Measurements from ENCODE around the gene REXO5. TPM values are rescaled to one million over a fixed set of nuclear protein-coding genes. Genes with fewer than 3 reads are reported as not detected.

Gene REXO5
- total and polyA plus RNA-seq, 10 of the 15 experiments (the other 5 are each of a cell fraction or from before 2014, with no cell fraction given), result 3.8 to 15.5 (median 10.1) TPM

DNA sequence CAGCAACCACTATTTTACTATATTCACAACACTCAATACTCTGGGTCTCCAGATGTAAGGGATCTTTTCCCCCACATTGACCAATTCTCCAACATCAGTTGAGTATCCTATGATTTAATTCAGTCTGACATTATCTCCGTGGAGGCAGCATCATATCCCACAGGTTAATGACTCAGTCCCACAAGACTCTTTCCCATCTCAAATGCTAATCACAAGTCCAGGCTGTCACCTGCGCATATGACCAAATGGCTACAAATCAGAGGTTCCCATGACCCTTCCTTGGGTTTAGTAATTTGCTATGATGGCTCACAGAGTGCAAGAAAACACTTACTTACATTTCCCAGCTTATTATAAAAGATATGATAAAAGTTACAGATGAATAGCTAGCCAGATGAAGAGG, 23.9 kb upstream of the REXO5 start (continued):
- TF ChIP-seq, protein P1, sequence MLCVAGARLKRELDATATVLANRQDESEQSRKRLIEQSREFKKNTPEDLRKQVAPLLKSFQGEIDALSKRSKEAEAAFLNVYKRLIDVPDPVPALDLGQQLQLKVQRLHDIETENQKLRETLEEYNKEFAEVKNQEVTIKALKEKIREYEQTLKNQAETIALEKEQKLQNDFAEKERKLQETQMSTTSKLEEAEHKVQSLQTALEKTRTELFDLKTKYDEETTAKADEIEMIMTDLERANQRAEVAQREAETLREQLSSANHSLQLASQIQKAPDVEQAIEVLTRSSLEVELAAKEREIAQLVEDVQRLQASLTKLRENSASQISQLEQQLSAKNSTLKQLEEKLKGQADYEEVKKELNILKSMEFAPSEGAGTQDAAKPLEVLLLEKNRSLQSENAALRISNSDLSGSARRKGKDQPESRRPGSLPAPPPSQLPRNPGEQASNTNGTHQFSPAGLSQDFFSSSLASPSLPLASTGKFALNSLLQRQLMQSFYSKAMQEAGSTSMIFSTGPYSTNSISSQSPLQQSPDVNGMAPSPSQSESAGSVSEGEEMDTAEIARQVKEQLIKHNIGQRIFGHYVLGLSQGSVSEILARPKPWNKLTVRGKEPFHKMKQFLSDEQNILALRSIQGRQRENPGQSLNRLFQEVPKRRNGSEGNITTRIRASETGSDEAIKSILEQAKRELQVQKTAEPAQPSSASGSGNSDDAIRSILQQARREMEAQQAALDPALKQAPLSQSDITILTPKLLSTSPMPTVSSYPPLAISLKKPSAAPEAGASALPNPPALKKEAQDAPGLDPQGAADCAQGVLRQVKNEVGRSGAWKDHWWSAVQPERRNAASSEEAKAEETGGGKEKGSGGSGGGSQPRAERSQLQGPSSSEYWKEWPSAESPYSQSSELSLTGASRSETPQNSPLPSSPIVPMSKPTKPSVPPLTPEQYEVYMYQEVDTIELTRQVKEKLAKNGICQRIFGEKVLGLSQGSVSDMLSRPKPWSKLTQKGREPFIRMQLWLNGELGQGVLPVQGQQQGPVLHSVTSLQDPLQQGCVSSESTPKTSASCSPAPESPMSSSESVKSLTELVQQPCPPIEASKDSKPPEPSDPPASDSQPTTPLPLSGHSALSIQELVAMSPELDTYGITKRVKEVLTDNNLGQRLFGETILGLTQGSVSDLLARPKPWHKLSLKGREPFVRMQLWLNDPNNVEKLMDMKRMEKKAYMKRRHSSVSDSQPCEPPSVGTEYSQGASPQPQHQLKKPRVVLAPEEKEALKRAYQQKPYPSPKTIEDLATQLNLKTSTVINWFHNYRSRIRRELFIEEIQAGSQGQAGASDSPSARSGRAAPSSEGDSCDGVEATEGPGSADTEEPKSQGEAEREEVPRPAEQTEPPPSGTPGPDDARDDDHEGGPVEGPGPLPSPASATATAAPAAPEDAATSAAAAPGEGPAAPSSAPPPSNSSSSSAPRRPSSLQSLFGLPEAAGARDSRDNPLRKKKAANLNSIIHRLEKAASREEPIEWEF (IDR thresholded peaks at IDR 0.05; ENCODE audit: insufficient replicate concordance, low read depth, low read length), result no peak
- TF ChIP-seq, protein P2, sequence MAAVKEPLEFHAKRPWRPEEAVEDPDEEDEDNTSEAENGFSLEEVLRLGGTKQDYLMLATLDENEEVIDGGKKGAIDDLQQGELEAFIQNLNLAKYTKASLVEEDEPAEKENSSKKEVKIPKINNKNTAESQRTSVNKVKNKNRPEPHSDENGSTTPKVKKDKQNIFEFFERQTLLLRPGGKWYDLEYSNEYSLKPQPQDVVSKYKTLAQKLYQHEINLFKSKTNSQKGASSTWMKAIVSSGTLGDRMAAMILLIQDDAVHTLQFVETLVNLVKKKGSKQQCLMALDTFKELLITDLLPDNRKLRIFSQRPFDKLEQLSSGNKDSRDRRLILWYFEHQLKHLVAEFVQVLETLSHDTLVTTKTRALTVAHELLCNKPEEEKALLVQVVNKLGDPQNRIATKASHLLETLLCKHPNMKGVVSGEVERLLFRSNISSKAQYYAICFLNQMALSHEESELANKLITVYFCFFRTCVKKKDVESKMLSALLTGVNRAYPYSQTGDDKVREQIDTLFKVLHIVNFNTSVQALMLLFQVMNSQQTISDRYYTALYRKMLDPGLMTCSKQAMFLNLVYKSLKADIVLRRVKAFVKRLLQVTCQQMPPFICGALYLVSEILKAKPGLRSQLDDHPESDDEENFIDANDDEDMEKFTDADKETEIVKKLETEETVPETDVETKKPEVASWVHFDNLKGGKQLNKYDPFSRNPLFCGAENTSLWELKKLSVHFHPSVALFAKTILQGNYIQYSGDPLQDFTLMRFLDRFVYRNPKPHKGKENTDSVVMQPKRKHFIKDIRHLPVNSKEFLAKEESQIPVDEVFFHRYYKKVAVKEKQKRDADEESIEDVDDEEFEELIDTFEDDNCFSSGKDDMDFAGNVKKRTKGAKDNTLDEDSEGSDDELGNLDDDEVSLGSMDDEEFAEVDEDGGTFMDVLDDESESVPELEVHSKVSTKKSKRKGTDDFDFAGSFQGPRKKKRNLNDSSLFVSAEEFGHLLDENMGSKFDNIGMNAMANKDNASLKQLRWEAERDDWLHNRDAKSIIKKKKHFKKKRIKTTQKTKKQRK (IDR thresholded peaks at IDR 0.05; ENCODE audit: low read depth, low read length), result no peak
- TF ChIP-seq, protein P3, sequence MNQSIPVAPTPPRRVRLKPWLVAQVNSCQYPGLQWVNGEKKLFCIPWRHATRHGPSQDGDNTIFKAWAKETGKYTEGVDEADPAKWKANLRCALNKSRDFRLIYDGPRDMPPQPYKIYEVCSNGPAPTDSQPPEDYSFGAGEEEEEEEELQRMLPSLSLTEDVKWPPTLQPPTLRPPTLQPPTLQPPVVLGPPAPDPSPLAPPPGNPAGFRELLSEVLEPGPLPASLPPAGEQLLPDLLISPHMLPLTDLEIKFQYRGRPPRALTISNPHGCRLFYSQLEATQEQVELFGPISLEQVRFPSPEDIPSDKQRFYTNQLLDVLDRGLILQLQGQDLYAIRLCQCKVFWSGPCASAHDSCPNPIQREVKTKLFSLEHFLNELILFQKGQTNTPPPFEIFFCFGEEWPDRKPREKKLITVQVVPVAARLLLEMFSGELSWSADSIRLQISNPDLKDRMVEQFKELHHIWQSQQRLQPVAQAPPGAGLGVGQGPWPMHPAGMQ (IDR thresholded peaks at IDR 0.05; ENCODE audit: borderline replicate concordance), result no peak
- no peak for TF ChIP-seq CHD4 (IDR thresholded peaks at IDR 0.05)
